Measurements from ENCODE around the gene DOCK6.
A peak's percentile ranks its signal among the peaks of the same experiment; 100 is the strongest.

DOCK6 gene, protein sequence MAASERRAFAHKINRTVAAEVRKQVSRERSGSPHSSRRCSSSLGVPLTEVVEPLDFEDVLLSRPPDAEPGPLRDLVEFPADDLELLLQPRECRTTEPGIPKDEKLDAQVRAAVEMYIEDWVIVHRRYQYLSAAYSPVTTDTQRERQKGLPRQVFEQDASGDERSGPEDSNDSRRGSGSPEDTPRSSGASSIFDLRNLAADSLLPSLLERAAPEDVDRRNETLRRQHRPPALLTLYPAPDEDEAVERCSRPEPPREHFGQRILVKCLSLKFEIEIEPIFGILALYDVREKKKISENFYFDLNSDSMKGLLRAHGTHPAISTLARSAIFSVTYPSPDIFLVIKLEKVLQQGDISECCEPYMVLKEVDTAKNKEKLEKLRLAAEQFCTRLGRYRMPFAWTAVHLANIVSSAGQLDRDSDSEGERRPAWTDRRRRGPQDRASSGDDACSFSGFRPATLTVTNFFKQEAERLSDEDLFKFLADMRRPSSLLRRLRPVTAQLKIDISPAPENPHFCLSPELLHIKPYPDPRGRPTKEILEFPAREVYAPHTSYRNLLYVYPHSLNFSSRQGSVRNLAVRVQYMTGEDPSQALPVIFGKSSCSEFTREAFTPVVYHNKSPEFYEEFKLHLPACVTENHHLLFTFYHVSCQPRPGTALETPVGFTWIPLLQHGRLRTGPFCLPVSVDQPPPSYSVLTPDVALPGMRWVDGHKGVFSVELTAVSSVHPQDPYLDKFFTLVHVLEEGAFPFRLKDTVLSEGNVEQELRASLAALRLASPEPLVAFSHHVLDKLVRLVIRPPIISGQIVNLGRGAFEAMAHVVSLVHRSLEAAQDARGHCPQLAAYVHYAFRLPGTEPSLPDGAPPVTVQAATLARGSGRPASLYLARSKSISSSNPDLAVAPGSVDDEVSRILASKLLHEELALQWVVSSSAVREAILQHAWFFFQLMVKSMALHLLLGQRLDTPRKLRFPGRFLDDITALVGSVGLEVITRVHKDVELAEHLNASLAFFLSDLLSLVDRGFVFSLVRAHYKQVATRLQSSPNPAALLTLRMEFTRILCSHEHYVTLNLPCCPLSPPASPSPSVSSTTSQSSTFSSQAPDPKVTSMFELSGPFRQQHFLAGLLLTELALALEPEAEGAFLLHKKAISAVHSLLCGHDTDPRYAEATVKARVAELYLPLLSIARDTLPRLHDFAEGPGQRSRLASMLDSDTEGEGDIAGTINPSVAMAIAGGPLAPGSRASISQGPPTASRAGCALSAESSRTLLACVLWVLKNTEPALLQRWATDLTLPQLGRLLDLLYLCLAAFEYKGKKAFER (N-terminal part only)

DNA sequence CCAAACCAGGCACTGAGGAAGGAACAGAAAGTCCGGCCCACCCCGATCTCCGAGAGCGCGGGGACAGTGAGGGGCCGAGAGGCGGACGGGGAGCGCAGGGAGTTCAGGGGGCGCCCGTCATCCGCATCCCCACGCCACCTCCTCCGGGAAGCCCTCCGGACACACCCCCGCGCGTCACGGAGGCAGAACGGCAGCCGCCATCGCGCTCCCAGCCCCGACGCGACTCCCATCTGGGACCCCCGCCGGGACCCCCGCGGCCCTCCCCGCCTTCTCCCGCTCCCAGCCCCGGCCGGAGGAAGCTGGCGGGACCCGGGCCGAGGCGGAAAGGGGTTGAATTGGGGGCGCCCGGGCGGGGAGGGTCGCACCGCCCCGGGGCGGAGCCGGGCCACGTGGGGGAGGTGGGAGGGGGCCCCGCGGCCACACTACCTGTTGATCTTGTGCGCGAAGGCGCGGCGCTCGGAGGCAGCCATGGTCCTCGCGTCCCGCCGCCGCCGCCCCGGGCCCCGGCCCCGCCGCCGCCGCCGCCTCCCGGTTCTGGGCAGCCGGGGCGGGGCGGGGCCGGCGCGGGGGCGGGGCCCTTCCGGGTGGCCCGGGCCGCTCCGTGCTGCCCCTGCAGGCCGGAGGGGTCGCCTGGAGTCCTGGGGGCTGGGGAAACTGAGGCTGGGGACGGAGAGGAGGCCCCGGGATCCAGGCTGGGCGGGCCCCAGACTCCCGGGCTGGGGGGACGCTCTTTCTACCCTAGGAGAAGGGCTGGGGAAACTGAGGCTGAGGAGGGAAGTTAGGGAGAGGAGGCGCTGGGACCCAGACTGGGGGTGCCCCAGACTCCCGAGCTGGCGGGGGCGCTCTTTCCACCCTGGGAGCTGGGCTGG is at the start of gene DOCK6:
DOCK6 (minus strand) TSS at position 554 of the 869 bp plus-strand sequence; CDS start at position 470, 84 bp downstream.
- no peak for DNase-seq

GRCh38 chr19:11306337-11306736 is 44.0 kb upstream of the DOCK6 start:
- no peak for DNase-seq

DNA sequence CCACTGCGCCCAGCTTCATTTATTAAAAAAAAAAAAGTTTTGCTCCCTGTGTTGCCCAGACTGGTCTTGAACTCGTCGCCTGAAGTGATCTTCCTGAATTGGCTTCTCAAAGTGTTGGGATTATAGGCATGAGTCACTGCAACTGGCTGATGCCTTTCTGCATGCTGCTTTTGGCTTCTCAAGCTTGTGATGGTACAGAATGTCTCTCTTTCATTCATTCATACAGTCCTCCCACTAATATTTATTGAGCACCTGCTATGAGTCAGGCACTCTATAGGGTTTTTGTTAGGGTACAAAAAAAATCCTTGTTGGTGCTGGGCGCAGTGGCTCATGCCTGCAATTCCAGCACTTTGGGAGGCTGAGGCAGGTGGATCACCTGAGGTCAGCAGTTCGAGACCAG is 42.6 kb upstream of the DOCK6 start:
- DNase-seq = no peak

GRCh38 chr19:11300811-11301120 is 38.4 kb upstream of the DOCK6 start:
- DNase-seq = no peak

DNA sequence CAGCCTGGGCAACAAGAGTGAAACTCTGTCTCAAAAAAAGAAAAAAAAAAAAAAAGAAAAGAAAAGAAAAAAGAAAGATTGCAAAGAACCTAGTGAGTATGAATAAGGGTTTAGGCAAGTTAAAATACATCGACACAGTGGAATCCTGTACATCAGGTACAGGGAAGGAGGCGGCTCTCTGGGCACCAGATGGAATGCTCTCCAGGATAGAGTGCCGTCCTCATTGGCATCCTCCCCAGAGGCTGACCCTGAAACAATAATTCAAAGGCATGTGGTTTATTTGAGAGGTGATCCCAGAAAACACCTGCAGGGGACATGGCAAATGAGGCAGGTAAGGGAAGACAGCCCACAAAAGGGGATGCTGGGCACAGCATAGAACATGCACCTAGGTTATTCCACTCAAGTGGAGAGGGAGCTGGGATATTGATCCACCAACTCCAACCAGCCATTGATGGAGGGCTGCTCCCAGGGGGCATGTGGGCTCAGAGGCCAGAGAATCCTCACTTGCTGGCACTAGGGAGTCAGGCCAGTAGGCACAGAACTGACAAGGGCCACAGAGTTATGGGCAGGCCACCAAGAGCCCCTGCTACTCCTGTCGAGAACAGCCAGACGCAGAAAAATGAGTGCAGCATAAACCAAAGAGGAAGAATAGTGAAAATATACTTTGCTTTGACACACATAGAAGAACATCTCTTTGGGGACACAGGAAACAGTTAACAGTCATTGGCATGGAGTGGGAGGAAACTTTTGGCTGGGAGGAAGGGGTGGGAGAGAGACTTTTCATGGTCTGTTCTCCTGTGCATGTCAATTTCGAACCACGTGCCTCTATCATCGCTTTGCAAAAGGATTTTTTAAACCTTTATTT is 37.9 kb upstream of the DOCK6 start:
- DNase-seq = no peak

DNA sequence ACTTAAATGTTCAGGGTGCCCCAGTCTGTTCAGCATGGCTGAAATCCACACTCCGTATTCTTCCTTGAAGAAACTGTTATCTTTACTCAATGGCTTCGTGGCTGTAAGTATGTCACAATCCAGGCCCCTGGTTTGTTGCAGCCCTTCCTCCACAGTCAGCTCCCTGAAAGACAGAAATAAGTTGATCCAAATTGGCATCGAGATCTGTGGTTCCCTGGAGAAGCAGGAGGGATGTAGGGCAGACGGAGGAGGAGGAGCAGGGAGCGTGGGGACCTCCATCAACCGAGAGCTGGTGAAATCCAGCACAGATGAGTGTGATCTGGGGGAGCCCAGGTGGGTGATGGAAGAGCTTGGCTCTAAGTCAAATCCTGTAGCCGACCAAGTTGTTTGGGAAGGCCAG is 33.9 kb upstream of the DOCK6 start:
- no peak for DNase-seq

GRCh38 chr19:11295665-11296245 is 33.4 kb upstream of the DOCK6 start, which contains the start of gene TSPAN16:
TSPAN16 (plus strand) TSS chr19:11296160; CDS start chr19:11296298, 138 bp downstream.
- no peak for DNase-seq

- no peak for DNase-seq
These were observed 32.9 kb upstream of the DOCK6 start for GRCh38 chr19:11295180-11295579.

GRCh38 chr19:11293433-11294389 is 31.4 kb upstream of the DOCK6 start:
- peak; percentile 93 for DNase-seq

DNA sequence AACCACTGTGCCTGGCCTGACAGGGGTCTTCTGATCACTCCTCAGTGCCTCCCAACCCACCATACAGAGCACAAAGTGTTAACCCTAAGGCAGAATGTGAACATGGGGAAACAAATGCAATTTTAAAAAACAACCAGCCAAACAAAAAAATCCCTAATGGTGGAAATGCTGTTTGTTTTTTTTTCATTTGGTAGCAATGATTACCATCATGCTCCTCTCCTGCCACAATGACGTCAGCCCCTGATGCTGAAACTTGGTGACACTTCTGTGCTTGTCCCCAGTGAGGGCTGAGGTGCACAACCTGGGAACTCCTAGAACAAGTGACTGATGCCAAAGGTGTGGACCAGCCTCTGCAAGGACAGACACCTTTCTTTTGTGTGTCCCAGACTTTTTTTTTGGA is 29.7 kb upstream of the DOCK6 start:
- no peak for DNase-seq

DNA sequence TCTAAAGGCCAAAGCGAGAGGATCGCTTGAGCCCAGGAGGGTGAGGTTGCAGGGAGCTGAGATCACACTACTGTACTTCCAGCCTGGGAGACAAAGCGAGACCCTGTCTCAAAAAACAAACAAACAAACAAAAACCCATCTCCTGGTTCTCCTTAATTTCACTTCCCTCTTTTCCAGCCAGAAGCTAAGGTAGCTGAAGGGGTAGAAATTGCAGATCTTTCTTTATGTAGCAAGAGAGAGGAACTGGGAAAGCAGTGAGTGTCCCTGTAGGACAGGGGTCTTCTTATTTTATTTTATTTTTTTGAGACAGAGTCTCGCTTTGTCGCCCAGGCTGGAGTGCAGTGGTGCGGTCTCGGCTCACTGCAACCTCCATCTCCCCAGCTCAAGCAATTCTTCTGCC is 29.1 kb upstream of the DOCK6 start:
- no peak for DNase-seq

DNA sequence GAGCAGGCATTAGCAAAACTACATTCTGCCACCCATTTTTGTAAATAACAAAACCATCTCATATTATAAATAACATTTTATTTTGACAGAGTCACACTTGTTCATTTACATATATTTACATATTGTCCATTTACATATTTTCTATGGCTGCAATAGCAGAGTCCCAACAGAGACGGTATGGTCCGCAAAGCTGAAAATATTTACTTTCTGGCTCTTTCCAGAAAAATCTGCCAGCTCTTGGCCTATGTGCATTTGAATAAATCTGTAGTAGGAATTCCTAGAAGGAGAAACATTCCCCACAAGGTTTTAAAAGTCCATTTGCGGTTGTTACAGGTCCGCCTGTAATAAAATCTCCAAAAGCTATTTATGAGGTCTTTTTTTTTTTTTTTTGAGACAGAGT is 27.9 kb upstream of the DOCK6 start:
- no peak for DNase-seq

DNA sequence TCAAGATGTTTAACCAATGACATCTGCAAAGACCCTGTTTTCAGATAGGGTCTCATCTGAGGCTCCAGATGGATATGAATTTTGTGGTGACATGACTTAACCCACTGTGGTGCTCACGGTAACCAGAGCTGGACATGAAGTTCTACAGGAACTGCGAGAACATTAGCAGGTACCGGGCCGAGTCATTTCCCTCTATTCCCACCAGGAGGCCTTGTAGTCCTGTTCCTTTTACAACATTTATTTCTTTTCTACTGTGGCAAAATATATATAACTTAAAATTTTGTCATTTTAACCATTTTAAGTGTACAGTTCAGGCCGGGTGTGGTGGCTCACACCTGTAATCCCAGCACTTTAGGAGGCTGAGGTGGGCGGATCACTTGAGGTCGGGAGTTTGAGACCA is 26.0 kb upstream of the DOCK6 start:
- no peak for DNase-seq

DNA sequence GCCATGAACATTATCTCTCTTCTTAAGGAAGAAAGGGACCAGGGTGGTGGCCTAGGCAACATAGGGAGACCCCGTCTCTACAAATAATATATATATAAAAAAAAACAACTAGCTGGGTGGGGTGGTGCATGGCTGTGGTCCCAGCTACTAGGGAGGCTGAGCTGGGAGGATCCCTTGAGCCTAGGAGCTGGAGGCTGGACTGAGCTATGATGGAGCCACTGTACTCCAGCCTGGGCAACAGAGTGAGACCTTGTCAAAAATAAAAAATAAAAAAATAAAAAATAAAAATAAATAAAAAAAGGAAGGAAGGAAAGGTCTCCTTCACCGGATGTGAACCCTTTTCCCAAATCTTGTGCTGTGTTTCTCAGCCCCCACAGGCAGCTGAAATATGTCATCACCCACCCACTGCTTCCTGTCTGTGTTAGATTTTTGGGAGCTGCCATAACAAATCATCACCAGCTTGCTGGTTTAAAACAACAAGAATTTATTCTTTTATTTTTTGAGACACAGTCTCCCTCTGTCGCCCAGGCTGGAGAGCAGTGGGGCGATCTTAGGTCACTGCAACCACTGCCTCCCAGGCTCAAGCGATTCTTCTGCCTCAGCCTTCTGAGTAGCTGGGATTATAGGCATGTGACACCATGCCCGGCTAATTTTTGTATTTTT is 24.1 kb upstream of the DOCK6 start:
- no peak for DNase-seq

- no peak for DNase-seq
These were observed 22.2 kb upstream of the DOCK6 start for GRCh38 chr19:11284515-11284914.

DNA sequence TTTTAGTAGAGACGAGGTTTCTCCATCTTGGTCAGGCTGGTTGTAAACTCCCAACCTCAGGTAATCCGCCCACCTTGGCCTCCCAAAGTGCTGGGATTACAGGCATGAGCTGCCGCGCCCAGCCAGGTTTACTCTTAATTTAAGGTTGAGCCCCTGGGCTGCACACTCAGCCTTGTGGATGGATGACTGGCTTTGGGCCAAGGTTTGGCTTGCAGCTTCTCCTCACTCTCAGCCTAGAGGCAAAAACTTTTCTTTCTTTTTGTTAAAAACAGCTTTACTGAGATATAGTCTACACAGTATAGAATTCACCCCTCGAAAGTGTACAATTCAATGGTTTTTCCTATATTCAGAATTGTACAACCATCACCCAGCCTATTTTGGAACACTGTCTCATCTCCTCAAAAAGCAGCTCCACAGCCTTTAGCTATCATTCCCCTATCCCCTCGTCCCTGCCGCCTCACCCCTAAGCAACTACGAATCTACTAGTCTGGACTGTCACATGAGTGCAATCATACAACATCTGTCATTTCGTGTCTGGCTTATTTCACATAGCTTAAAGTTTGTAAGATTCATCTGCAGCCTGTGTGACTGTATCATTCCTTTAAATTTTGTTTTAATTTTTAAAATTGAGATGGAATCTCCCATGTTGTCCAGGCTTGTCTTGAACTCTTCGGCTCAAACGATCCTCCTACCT is 19.2 kb upstream of the DOCK6 start:
- no peak for DNase-seq

GRCh38 chr19:11279505-11280236 is 17.3 kb upstream of the DOCK6 start:
- DNase-seq = no peak

- DNase-seq = no peak
These were observed 16.3 kb upstream of the DOCK6 start for GRCh38 chr19:11278670-11279069.

Data from DMS79 treated with DMSO at 0.1 percent for 48 hours (cell line).